ENCODE measurements around the gene FBN2.
"Not testable (repeated sequence)": the region's sequence is repeated elsewhere in the genome, so short reads cannot be mapped to it uniquely, and the experiment has no call there.

Gene FBN2

DNA sequence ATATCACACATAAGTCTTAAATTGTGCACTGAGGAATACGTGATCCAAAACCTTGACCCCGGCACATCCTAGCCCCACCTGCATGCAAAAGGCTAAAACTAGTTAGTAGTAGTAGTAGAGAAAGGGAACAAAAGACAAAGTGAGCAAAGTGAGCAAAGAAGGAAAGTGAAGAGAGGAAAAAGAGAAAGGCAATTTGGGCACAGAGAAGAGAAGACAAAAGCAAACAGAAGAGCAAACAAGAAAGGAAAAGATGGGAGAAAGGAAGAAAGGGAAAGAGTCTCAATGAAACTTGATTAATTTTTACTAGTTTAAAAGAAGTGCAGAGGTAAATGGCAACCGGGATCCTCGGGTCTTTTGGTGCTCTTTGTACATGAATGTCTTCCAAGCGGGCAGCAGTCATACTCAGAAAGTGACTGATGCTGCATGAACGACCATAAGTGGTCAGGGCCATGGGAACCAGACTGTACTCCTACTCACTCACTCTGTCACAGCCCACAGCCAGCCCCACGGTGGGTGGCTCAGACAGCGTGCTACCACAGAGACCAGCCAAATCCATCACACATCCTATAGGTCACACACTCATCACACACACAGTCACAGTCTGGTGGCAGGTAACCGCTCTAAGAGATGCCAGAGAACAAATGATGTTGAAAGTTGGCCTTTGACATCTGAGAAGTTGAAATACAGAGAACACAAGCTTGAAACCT is 203.9 kb downstream of the FBN2 start:
- TF ChIP-seq POLR2A (IDR thresholded peaks at IDR 0.05; ENCODE audit: low read length) (no peak), GATA1 (IDR thresholded peaks at IDR 0.05; ENCODE audit: low read depth, low read length) (no peak)
- DNase-seq = no peak

DNA sequence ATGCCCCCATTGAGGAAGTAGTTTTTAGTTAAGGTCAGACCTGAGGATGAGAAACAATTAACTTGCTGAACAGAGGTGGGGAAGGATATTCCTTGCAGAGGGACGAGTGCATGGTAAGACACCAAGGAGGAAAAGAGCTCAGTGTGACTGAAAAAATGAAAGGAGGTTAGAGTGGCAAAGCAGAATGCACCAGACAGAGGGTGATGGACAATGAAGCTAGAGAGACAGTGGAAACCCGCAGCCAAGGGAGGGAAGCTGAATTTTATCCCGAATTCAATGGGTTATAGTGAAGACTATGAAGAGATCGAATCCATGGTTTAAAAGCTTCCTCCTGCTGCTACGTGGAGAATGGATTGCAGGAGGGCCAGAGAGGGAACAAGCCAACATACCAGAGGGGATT is 206.8 kb downstream of the FBN2 start:
- no peak for TF ChIP-seq GATA1 (IDR thresholded peaks at IDR 0.05; ENCODE audit: low read depth, low read length)
- no peak for TF ChIP-seq POLR2A (IDR thresholded peaks at IDR 0.05; ENCODE audit: low read length)
- DNase-seq = no peak

DNA sequence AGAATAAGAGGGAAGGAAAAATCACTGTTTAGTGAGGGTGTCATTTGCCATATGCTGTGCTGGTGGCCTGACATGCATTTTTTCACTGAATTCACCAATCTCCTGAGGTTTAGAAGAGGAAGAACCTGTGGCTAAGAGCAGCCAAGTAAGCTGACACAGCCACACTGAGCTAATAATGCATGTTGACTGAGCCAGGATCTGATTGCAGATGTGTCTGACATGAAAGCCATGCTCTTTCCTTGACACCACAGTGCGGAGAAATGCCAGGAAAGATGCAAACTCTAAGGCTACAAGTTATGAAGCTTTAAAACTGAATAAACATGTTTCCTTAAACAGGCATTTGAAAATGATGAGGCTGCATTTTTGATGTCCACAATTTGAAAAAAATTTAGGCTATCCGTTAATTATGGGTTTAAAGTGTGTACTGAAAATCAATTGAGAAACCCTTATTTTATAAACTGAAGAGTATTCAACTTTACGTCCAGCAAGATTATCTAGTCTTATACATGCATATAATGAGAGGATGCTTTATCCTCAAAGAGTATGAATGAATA is 208.6 kb downstream of the FBN2 start:
- no peak for DNase-seq

DNA sequence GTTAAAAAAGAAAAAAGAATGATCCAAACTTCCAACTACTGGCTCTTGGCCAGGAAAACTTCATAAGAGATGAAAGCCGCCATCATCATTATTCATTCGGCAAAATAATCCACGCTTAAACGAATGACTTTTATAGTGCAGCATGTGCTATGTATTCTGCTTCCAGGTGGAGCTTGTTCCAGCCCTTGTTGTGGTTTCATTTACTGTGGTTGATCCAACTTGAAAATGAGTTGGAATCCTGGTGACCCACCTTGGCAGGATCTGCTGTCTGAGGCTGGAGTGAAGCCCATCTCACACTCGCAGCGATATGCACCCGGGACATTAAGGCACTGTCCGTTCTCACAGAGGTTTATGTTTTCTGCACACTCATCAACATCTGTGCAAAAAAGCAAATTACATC is 209.6 kb downstream of the FBN2 start:
- DNase-seq = no peak
- no peak for TF ChIP-seq POLR2A (IDR thresholded peaks at IDR 0.05; ENCODE audit: low read length)
- TF ChIP-seq GATA1 (IDR thresholded peaks at IDR 0.05; ENCODE audit: low read depth, low read length) = no peak

More for the DNA sequence above, 208.6 kb downstream of the FBN2 start:
- TF ChIP-seq POLR2A (IDR thresholded peaks at IDR 0.05; ENCODE audit: low read length) (no peak), GATA1 (IDR thresholded peaks at IDR 0.05; ENCODE audit: low read depth, low read length) (no peak)

DNA sequence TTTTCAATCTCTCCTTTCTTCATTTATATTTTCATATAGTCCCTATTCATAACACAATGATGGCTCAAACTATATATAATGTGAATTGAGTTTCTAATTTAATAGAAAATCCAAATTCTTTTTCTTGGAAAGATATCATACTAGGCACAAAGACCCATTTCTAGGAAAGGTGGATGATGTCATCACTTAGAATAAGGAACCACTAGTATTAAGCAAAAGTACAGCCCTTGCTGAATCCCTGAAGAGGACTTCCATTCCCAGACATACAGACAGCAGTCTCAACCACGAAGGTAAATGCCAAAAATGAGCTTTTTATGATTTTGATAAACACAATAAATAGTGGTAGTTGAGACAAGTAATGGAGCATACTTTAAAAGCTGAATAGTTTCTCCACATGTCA is 210.0 kb downstream of the FBN2 start:
- no peak for TF ChIP-seq GATA1 (IDR thresholded peaks at IDR 0.05; ENCODE audit: low read depth, low read length)
- TF ChIP-seq POLR2A (IDR thresholded peaks at IDR 0.05; ENCODE audit: low read length) = no peak
- no peak for DNase-seq

DNA sequence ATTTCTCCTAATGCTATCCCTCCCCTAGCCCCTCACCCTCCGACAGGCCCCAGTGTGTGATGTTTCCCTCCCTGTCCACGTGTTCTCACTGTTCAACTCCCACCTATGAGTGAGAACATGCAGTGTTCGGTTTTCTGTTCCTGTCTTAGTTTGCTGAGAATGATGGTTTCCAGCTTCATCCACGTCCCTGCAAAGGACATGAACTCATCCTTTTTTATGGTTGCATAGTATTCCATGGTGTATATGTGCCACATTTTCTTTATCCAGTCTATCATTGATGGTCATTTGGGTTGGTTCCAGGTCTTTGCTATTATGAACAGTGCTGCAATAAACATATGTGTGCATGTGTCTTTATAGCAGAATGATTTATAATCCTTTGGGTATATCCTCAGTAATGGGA is 216.6 kb downstream of the FBN2 start:
- DNase-seq = not testable (repeated sequence)

DNA sequence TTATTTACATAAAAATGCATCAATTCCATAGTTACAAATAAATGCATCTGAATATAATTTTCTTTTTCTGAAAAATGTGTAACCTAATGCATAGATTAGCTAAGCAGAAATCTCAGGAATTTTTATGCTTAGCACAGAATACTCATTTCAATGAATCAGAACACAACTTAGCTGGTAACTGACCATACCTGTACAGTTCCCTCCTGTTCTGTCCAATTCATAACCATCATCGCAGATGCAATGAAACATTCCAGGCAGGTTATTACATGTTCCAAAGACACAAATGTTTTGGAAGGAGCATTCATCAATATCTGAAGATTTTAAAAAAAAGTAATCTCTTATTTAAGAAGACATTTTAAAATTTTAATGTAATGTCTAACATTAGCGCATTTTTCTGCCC is 219.4 kb downstream of the FBN2 start:
- TF ChIP-seq GATA1 (IDR thresholded peaks at IDR 0.05; ENCODE audit: low read depth, low read length) (no peak), POLR2A (IDR thresholded peaks at IDR 0.05; ENCODE audit: low read length) (no peak)
- DNase-seq = no peak

DNA sequence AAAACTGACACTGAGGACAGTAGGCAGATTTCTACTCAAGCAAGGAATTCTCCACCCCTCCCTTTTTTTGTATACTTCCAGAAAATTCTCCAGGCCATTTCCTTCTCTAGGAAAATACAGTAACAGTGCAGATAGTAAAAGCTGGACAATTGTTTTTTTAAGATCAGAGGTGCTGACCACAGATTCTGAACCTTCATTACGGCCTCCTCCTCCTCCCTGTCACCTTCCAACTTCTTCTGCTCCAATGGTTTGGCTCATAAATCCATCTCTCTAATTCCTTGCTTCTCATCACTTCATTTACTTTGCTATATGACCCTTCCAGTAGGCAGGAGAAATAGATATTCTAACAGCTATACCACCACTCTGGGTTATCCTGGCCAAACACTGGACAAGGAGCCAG is 220.6 kb downstream of the FBN2 start:
- TF ChIP-seq POLR2A (IDR thresholded peaks at IDR 0.05; ENCODE audit: low read length) (no peak), GATA1 (IDR thresholded peaks at IDR 0.05; ENCODE audit: low read depth, low read length) (no peak)
- no peak for DNase-seq

DNA sequence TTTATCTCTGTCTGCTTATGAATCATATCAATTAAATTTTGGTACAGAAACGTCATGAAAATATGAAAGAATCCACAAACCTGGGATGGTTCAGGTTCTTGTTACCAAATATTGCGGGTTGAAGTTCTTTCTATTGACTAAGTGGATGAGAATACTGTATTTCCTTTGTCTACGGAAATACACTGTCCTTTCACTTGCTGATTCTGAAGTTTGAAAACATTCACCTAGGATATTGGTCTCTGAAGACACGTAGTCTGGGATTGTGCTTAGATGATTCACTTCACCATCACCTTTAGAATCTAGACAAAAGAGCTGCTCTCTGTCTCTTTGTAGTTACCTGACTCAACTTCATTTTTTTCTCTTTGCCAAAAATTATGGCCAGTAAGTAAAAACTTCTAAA is 222.4 kb downstream of the FBN2 start:
- DNase-seq = no peak
- no peak for TF ChIP-seq GATA1 (IDR thresholded peaks at IDR 0.05; ENCODE audit: low read depth, low read length)
- no peak for TF ChIP-seq POLR2A (IDR thresholded peaks at IDR 0.05; ENCODE audit: low read length)

DNA sequence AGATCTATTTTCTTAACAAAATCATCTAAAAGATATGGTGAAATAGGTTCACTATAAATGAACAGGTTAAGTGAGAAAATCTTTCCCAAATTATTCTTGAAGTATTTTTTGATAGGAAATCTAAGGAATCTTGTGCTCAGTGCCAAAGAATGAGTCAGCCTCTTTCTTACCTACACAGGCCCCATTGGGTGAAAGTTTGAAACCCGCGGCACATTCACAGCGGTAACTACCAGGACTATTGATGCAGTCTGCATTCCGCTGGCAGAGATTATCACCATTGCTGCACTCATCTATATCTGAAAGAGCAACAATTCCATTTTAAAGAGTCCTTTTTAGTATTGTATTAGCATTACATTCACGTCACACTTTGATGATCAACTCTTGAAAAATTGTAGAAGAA is 232.7 kb downstream of the FBN2 start:
- no peak for TF ChIP-seq GATA1 (IDR thresholded peaks at IDR 0.05; ENCODE audit: low read depth, low read length)
- no peak for TF ChIP-seq POLR2A (IDR thresholded peaks at IDR 0.05; ENCODE audit: low read length)
- no peak for DNase-seq

DNA sequence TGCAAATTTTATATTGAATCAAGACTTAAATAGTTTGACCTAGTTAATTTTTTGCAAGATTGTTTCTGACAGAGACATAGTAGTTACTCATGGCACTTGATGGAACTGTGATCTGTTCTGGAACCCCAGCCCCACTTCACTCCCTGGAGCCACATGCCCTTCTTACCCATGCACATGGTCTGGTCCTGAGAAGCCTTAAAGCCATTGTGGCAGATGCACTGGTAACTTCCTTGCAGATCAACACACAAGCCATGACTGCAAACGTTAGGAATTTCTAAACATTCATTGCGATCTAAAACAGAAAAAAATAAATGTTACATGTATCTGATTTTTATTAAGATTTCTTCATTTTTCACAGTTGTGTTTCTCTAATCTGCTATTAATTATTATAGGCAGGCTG is 233.3 kb downstream of the FBN2 start:
- DNase-seq = no peak
- TF ChIP-seq GATA1 (IDR thresholded peaks at IDR 0.05; ENCODE audit: low read depth, low read length) (no peak), POLR2A (IDR thresholded peaks at IDR 0.05; ENCODE audit: low read length) (no peak)

DNA sequence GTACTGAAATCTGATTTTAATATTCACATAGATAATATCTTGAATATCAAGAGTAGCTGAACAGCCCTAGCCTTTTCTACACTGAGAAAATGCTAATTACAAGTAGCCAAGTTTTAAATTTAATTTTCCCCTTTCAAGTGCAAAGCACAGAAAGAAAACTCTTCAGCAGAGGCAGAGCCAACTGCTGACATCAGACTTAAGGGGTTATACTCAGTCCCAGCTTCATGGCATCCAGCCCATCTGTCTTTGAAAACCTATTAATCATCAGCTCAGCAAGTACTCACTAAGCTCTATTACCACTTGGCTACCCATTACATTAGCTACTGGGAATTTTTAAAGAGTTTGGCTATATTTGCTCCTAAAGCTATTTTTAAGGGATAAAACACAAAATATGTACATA is 234.0 kb downstream of the FBN2 start:
- no peak for DNase-seq

DNA sequence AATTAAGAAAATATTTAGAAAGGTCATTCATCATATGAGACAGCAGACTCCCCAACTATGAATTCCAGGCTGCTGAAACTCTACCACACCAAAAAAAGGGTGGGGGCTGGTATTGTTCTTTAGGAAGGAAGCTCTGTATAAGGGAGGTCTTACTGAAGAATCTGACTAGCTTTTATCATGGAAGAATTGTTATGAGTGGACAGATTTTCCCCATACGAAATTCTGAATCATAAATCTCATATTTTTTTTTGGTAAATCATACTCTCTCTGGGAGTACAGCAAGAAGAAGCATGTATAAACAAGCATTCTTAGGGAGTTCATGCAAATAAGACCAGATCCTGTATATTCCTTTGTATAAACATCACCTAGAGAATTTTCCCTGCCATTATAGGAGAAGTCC is 234.5 kb downstream of the FBN2 start:
- DNase-seq = no peak

More for the DNA sequence above, 234.0 kb downstream of the FBN2 start:
- TF ChIP-seq GATA1 (IDR thresholded peaks at IDR 0.05; ENCODE audit: low read depth, low read length) (no peak), POLR2A (IDR thresholded peaks at IDR 0.05; ENCODE audit: low read length) (no peak)

DNA sequence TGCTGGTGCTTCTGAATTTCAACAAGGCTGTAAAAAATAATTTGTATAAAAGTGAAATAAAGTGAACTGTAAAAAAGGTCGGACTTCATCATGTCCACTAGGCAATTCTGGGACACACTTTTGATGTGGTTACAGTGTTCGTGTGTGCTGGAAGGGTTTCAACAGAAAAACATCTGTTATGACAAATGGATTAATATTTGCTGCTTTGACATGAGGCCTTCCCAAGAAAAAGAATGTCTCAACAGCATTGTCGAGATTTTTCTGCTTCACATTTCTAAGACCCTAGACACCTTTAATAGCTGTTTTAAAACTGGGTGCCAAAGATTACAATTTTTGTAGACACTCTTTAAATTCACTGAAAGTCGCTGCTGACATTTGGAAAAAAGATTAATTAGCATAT is 237.9 kb downstream of the FBN2 start:
- no peak for DNase-seq
- TF ChIP-seq GATA1 (IDR thresholded peaks at IDR 0.05; ENCODE audit: low read depth, low read length) (no peak), POLR2A (IDR thresholded peaks at IDR 0.05; ENCODE audit: low read length) (no peak)

More for the DNA sequence above, 234.5 kb downstream of the FBN2 start:
- TF ChIP-seq POLR2A (IDR thresholded peaks at IDR 0.05; ENCODE audit: low read length) (no peak), GATA1 (IDR thresholded peaks at IDR 0.05; ENCODE audit: low read depth, low read length) (no peak)

DNA sequence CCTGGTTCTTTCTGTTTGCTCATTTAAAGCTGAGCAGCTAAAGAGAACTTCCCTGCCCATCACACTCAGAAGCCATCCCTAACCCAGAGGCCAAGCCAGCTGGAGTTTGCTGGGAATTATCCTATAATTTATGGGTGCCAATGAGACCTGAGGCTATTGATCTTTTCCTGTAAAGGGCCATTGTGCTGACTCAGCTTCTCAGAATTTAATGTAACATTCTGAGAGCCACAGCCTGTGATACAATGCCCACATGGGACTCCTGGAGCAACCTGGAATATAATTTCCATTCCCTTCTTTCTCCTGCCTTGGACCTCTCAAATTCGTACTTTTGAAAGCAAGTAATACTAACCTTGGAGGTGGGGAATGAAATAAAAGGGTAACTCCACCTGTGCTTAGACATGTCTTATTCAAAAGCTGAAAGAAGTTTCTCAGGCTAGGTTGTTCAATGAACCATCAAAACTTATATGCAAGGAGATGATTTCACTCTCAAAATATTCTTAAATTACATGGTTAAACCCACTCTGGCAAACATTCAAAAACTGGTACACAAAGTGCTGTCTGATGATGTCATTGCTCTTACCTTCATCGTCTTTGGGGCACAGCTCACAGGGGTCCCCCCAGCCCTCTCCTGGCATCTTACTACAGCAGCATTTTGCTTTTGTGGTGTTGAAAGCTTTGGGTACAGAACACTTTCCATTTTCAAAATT is 247.7 kb downstream of the FBN2 start:
- no peak for TF ChIP-seq GATA1 (IDR thresholded peaks at IDR 0.05; ENCODE audit: low read depth, low read length)
- TF ChIP-seq POLR2A (IDR thresholded peaks at IDR 0.05; ENCODE audit: low read length) = no peak
- no peak for DNase-seq
